Vein endothelial cell (primary cell): Measurements from ENCODE around the gene TPRX1. TPM values are rescaled to one million over a fixed set of nuclear protein-coding genes. Genes with fewer than 3 reads are reported as not detected.

Experiments used
- small RNA-seq: library from RNA; depleted of rRNA; stranded (forward); fragments of <200 nt; gene quantifications from one replicate; pipeline ENCODE3, GENCODE V24; 2012
- total RNA-seq: library from RNA; depleted of rRNA; stranded (reverse); fragments of >200 nt; gene quantifications from 2 replicates; pipeline ENCODE4 v1.2.3, GENCODE V29; 2012

The TPRX1 gene, protein sequence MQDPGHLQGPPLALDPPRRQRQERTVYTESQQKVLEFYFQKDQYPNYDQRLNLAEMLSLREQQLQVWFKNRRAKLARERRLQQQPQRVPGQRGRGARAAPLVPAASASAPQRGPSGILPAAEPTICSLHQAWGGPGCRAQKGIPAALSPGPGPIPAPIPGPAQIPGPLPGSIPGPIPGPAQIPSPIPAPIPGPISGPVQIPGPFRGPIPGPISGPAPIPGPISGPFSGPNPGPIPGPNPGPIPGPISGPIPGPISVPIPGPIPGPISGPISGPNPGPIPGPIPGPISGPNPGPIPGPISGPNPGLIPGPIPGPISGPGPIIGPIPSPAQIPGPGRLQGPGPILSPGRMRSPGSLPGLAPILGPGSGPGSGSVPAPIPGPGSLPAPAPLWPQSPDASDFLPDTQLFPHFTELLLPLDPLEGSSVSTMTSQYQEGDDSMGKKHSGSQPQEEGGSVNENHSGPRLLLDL
- total RNA-seq, result not detected in 2 replicates

DNA sequence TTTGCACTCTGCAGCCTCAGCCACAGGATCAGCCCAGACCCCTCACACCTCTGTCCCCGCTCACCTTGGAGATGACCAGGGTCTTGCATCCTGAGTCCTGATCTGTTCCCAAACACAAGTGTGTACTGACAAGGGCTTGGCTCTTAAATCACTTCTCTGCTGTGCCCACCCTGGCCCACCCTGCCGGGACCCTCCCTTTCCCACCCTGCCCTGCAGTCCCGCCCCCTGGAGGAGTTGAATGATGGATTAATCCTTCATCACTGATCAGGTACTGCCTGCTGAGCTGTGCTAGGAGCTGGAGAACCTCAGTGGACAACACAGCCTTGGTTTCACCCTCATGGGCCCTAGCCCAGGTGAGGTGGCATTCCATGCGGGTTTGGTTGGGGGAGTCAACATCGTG lies at the start of gene TPRX1:
Gene TPRX1 (minus strand): TSS at position 101 of the 400 bp plus-strand sequence. CDS start 12 bp downstream, at position 89.

DNA sequence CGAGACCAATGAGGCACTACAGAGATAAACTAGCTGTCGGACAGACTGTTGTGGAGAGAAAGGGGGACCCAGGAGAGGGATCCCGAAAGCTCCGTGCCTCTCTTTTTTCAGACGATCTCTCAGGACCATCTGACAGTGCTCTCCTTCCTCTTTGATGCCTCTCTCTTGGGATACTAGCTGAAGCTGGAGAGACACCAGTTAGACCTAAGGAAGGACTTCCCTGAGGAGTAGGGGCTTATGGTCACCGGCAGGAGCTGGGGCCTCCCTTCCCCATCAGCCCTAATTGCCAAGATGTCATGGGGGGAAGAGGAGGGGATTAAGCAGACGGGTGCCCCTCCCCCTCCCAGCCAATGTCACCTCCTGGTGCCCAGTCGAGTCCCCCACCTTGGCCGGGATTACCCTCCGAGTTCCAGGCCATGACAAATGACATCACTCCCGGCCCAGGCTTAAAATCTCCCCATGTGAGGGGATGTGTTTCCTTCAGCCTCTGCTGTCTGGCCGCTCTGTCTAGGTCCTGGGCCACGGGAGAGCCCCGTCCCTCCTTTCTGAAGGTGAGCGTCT lies 17.2 kb upstream of the TPRX1 start, which contains the start of gene CRX:
Gene CRX (plus strand): TSS at position 478 of the 561 bp plus-strand sequence. CDS start 12,507 bp downstream, outside the sequence.

DNA sequence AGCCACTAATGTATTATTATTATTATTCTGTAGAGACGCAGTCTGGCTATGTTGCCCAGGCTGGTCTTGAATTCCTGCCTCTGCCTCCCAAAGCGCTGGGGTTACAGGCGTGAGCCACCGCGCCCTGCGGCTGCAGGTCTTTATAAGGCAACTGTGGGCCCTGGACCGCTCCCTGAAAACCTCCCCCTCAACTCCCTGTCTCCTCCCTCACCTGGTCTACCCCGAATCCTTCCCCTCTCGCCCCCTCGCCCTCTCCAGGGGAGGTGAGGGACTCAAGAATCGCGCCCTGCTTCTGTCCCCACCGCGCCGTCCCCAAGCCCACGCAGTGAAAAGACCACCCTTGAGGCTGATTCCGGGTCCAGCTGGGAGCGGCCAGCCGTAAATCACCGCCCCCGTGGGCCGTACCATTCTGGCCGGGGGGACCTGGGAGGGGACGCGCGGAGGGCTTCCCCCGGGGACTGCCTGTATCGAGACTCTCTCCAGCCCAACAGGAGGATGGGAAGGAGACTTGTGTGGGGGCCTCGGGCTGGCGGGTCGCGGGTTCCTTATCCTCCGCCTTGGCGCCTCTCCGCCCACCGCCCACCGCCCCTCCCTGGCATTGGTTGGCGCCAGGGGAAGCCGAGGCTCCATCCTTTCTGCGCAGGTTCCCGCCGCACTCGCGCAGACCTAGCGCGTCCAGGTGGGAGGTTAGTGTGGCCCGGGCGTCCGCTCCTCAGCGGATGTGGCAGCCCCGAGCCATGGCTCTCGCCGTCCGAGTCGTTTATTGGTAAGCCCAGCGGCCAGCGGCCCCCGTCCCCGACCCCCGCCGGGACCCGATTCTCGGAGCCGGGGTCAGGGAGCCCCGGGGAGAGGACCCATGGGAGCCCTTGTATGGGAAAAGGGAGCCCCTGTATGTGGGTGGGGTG lies 26.1 kb downstream of the TPRX1 start, which contains the start of gene SELENOW:
Gene SELENOW (plus strand): TSS at position 655 of the 905 bp plus-strand sequence. CDS start 83 bp downstream, at position 738.

Small RNA genes within 50 kb of the gene (small RNA-seq; reads per million reads assigned to genes)
- not detected for gene AC008745.1
- gene SNORD23, result not detected

Other genes starting within 250 kb of the TPRX1 start
- 0.19 and 0.33 TPM in 2 replicates for gene ZNF541, start 231.4 kb downstream of the TPRX1 start, total RNA-seq
- 7.5 and 12.7 TPM in 2 replicates for gene BICRA, start 195.4 kb downstream of the TPRX1 start, total RNA-seq
- gene EHD2, start 91.1 kb downstream of the TPRX1 start, total RNA-seq, result 150 and 171 TPM in 2 replicates
- gene NOP53, start 59.0 kb downstream of the TPRX1 start, total RNA-seq, result 67.4 and 97.0 TPM in 2 replicates
- 342 and 531 TPM in 2 replicates for gene SELENOW, start 25.8 kb downstream of the TPRX1 start, total RNA-seq
- gene CRX, start 17.4 kb upstream of the TPRX1 start, total RNA-seq, result not detected in 2 replicates
- not detected in 2 replicates for gene TPRX2, start 54.7 kb upstream of the TPRX1 start, total RNA-seq
- gene SULT2A1, start 81.8 kb upstream of the TPRX1 start, total RNA-seq, result not detected in 2 replicates
- gene BSPH1, start 187.6 kb upstream of the TPRX1 start, total RNA-seq, result not detected in 2 replicates
- not detected in 2 replicates for gene ELSPBP1, start 190.1 kb upstream of the TPRX1 start, total RNA-seq
- not detected in 2 replicates for gene CABP5, start 239.5 kb upstream of the TPRX1 start, total RNA-seq